Kidney (tissue), 14 donors: ENCODE data around the gene DCAF6. TPM values are rescaled to one million over a fixed set of nuclear protein-coding genes. Genes with fewer than 3 reads are reported as not detected.
A peak's percentile ranks its signal among the peaks of the same experiment; 100 is the strongest.

Experiments
- DNase-seq, 5 donors: peaks; one replicate each; pipeline ENCODE4 v3.0.0-alpha.2; 2013 to 2020
- FAIRE-seq: peaks from 2 replicates; lab custom pipeline; 2012; peaks lifted over from hg19 to GRCh38; lab: Jason Lieb, UNC
- H3K27ac ChIP-seq, 2 donors: one replicate each; pipeline ENCODE4 v1.7.0; 2013; ENCODE audit warnings: low read depth in 2 of 2, low read length in 2 of 2, inconsistent platforms in 1 of 2
- H3K27me3 ChIP-seq: one replicate; pipeline ENCODE4 v1.7.1; 2013; ENCODE audit warnings: low read length, inconsistent platforms; ENCODE audit not compliant: control insufficient read depth, insufficient read depth
- H3K36me3 ChIP-seq, 3 donors: one replicate each; pipeline versions ENCODE4 v1.7.0 to v1.7.1; 2013; ENCODE audit warnings: low read length in 3 of 3, control low read depth in 1 of 3, inconsistent platforms in 1 of 3; ENCODE audit not compliant: insufficient read depth in 3 of 3, control insufficient read depth in 2 of 3
- H3K4me1 ChIP-seq, 3 donors: one replicate each; pipeline versions ENCODE4 v1.7.0 to v1.7.1; 2013; ENCODE audit warnings: low read length in 3 of 3, inconsistent platforms in 1 of 3, low read depth in 1 of 3; ENCODE audit not compliant: control insufficient read depth in 2 of 3, insufficient read depth in 2 of 3
- H3K4me3 ChIP-seq, 3 donors: one replicate each; pipeline versions ENCODE4 v1.7.0 to v1.8.1; 2013; ENCODE audit warnings: low read length in 3 of 3, control low read depth in 1 of 3, inconsistent platforms in 1 of 3
- H3K9ac ChIP-seq, 3 donors: one replicate each; pipeline versions ENCODE4 v1.7.0 to v1.7.1; 2013; ENCODE audit warnings: low read length in 3 of 3, control low read depth in 1 of 3, inconsistent platforms in 1 of 3
- H3K9me3 ChIP-seq, 3 donors: one replicate each; pipeline versions ENCODE4 v1.7.0 to v1.7.1; 2013; ENCODE audit warnings: low read length in 3 of 3, control low read depth in 1 of 3, inconsistent platforms in 1 of 3; ENCODE audit not compliant: control insufficient read depth in 2 of 3, insufficient read depth in 1 of 3
- CTCF ChIP-seq: IDR thresholded peaks from 3 replicates; pipeline ENCODE4 v1.5.1; 2012; ENCODE audit warnings: mild to moderate bottlenecking, moderate library complexity, borderline replicate concordance; ENCODE audit not compliant: insufficient read depth; ENCODE audit errors: extremely low read depth
- intact Hi-C: fragments of 100-400 bp; cut with DNase I; formaldehyde crosslinking; loops from one replicate; pipeline ENCODE4 v1.11.1; 2022
- polyA plus RNA-seq: library from polyadenylated mRNA; stranded (reverse); fragments of 350-450 nt; fragmentation: Illumina TruSeq; extraction: RNeasy Lipid Tissue Mini Kit (QIAGEN cat#74804); gene quantifications from one replicate; pipeline ENCODE4 v1.2.3, GENCODE V29; 2014; ENCODE audit warnings: low read depth, low replicate concordance; ENCODE audit not compliant: insufficient read depth
- total RNA-seq: library from RNA; stranded (reverse); fragmentation: NEBNext Ultra II Directional; extraction: Animal tissue kit (Norgen Biotek cat#: 25700); gene quantifications from one replicate; pipeline ENCODE4 v1.2.1, GENCODE V29; 2021
- donor health status: control.
- donor health status: control.
- donor health status: control.
- donor health status: control.
- donor health status: control.
- donor health status: DM: yes; HTN: yes; CAD: no.
- donor health status: Normal renal cell carcinoma (clear cell type).

Gene DCAF6
- total and polyA plus RNA-seq, 2 donors from 2014 or later, result 30.8 to 58.8 TPM

GRCh38 chr1:168116327-168116799, 179.9 kb downstream of the DCAF6 start:
- Histone ChIP-seq H3K9ac (no peak overlapping the region), H3K27me3 (no peaks in the 10 kb centered on the region), H3K27ac (no peak overlapping the region), H3K36me3 (no peaks in the 10 kb centered on the region), H3K9me3 (no peaks in the 10 kb centered on the region), H3K4me3 (no peak overlapping the region), H3K4me1 (no peaks in the 10 kb centered on the region)
- intact Hi-C loops, result no loop called here
- FAIRE-seq, result no peak
- no peak for DNase-seq
- no peak for TF ChIP-seq CTCF

GRCh38 chr1:168119750-168120149, 183.3 kb downstream of the DCAF6 start:
- H3K9me3 ChIP-seq, result no peaks in the 10 kb centered on the region
- intact Hi-C loops, result no loop called here
- H3K4me1 ChIP-seq, result no peaks in the 10 kb centered on the region
- H3K27me3 ChIP-seq, result no peaks in the 10 kb centered on the region
- no peak for FAIRE-seq
- DNase-seq, result no peak
- no peak for TF ChIP-seq CTCF
- H3K9ac ChIP-seq, result no peak overlapping the region
- no peak overlapping the region for H3K4me3 ChIP-seq
- H3K36me3 ChIP-seq, result no peaks in the 10 kb centered on the region
- no peak overlapping the region for H3K27ac ChIP-seq

GRCh38 chr1:168121401-168122011, 185.0 kb downstream of the DCAF6 start:
- no peak for TF ChIP-seq CTCF
- DNase-seq (peak in 2 of 5 donors; percentile 18 to 85), FAIRE-seq (no peak)
- intact Hi-C loops, result no loop called here
- Histone ChIP-seq H3K9ac (no peak overlapping the region), H3K27me3 (no peaks in the 10 kb centered on the region), H3K4me1 (no peaks in the 10 kb centered on the region), H3K9me3 (no peaks in the 10 kb centered on the region), H3K36me3 (no peaks in the 10 kb centered on the region), H3K4me3 (no peak overlapping the region), H3K27ac (no peak overlapping the region)

- FAIRE-seq, result no peak
- TF ChIP-seq CTCF, result no peak
- H3K4me1 ChIP-seq, result no peaks in the 10 kb centered on the region
Observed at GRCh38 chr1:168125051-168125450, 188.6 kb downstream of the DCAF6 start.

More at GRCh38 chr1:168125051-168125450, 188.6 kb downstream of the DCAF6 start:
- no peak overlapping the region for H3K9ac ChIP-seq
- H3K36me3 ChIP-seq, result no peaks in the 10 kb centered on the region
- H3K9me3 ChIP-seq, result no peaks in the 10 kb centered on the region
- intact Hi-C loops, result no loop called here
- no peak overlapping the region for H3K4me3 ChIP-seq
- no peak overlapping the region for H3K27ac ChIP-seq
- H3K27me3 ChIP-seq, result no peaks in the 10 kb centered on the region
- DNase-seq, result no peak
